HG03097 (cell line): ENCODE results near the gene MEDAG.

Source experiments
- ATAC-seq: cut with Tn5 transposase; IDR thresholded peaks from one replicate; pipeline ENCODE4 v1.9.1; 2021; ENCODE audit not compliant: unreplicated experiment, low FRiP score

MEDAG gene

DNA sequence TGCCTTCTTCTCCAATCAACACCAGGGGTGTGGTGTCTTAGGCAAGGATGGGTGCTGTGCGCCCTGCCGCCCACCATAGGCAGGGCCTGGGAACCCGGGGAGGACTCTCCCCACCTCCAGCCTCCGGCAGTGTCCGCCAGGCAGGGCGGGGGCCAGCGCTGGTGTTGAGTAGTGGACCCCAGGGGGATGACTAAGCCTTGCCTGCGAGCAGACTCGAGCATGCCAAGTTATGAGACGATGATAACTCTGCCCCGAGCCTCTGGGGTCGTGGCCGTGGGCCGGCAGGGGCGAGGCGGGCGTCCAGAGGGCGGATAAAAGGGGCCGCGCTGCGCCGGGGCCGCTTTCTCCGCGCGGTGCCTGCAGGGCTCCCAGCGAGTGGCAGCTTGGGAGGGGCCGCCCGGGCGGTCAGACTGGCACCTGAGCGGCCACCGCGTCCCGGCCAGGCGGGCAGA is at the start of gene MEDAG:
Gene MEDAG (plus strand): TSS at position 340 of the 452 bp plus-strand sequence. CDS start 245 bp downstream, outside the sequence.
- ATAC-seq = no peak

- ATAC-seq = no peak
Observed at GRCh38 chr13:30857018-30857417, 49.1 kb upstream of the MEDAG start.

DNA sequence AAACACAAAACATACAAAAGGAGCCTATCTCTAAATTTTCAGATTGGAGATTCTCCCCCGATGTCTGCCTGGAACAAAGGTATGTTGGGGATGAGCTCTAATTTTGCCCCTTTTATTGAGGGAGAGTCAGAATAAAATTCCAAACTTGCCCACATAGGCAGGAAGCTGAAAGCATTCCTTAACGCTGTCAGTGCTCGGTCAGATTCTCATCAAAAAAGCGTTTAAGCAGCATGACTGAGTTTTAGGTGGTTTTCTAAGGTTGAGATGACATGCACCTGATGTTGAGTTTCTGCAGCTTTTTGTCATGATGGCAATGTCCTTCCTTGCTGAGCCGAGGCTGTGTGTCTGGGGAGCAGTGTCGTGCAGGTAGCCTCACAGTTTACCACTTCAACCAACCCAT is 48.4 kb upstream of the MEDAG start:
- ATAC-seq = no peak

DNA sequence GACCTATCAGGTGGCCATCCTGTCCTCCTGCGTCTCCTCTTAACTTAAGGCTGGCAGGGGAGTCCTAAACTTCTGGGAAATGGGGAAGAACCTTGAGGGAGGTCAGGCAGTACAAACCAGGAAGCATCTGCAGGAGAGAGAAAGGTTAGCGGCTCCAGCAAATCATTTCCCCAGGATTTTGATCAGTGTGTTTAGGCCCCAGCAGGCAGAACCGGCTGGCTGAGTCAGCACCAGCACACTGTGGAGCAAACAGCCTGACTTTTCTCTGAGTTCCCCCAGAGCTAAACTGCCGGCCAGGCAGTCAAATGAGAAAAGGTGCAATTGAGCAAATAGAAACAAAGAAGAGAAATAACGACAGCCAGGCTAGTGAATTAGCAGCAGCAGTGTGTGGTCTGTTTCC is 46.7 kb upstream of the MEDAG start:
- ATAC-seq = no peak

DNA sequence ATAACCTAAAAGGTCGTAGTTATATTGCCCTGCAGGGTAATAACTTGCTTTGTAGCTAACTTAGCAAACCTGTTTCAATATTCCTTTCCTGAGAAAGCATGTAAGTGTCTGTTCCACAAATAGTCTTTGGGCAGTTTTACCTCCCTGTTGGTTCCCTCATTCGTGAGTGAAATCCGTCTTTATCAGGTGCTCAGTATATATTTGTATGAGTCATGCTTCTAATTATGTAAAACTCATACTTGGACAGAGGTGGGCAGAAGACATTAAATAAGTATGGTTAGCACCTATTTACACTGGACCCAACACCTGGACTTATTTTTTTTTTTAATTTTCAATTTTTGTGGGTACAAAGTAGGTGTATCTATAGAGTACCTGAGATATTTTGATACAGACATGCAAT is 44.9 kb upstream of the MEDAG start:
- no peak for ATAC-seq

DNA sequence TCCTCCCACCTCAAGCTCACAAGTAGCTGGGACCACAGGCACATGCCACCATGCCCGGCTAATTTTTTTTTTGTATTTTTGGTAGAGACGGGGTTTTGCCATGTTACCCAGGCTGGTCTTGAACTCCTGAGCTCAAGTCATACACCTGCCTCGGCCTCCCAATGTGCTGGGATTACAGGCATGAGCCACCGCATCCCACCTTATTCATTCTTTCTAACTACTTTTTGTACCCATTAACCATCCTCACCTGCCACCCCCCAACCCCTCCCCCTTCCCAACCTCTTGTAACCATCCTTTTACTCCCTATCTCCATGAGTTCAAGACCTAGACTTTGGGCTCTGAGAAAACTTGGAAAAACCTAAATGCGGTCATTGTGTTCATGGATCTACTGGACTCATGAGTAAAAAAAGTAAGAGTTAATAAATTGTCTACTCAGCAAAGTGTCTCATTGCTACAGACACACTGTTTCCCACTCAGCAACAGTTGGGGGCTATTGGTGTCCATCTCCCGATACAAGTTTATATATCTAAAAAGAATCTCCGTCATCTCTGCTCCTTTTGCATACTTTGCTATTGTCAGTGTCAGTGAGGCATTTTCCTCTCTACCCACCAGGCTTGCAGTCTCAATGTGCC is 44.1 kb upstream of the MEDAG start:
- ATAC-seq = no peak

DNA sequence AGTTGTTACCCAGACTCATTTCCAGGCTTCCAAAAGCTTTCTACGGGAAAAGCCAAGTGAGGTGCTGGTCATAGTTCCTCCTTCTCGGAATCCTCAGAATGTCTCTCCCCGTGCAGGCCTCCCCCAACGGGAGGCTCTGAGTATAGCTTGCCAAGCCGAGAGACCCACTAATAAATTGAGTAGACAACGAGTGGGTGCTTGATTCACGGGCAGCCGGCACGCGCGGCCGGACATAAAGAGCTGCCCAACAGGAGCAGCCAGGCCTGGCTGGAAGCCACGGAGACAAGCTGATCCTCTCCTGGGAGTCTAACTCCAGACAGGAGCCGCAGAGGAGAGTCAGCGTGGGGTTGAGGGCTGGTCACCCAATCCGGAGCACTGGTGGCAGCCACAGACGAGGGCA is 43.4 kb upstream of the MEDAG start:
- ATAC-seq = no peak

DNA sequence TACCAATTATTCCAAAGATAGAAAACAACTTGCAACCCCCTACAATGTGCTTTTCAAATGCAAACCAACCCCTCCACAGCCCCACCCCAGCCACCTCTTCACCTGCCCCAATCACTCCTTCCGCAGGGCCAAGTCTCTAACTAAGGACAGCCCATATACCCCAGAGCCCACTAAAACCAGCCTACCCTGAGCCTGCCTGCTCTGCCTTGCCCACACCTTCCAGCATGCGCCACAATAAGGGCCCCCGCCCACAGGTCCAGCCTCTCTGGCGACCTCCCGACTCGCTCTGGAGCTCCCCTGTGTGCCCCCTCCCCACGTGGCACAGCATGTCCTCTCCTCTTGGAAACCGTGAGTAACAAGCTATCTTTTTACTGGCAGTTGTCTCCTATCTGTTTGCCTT is 42.8 kb upstream of the MEDAG start:
- no peak for ATAC-seq

- no peak for ATAC-seq
Observed at GRCh38 chr13:30863796-30864195, 42.3 kb upstream of the MEDAG start.

DNA sequence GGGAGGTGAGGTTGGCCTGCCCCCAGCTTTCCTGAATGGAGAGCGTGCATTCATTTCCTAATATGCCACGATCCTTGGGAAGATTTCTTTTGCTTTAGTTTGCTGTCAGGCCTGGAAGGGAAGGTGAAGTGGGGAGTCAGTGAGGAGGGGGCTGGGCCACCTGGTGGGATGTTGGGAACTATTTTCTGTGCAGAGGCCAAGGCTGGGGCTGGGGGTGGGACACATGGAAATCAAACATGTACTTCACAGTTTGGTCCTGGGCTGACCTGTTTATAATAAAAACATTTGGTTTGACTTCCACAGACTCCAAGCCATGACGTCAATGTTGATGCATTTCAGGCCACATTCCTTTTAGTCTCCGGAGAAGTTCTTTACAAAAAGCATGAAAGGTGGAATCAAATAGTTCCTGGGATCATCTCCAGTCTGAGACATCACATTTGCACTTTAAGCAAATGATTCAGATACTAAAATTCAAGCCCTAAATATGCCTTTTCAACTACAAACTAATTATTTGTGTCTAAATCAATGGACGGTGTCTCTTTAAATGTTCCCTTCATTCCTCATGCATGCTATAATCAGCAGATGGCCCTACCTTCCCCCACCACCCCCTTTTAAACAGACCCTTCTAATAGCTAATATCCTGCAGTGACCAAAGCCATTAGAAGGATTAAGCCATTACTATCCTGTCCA is 41.5 kb upstream of the MEDAG start:
- no peak for ATAC-seq

- ATAC-seq = no peak
Observed at GRCh38 chr13:30865123-30866049, 40.7 kb upstream of the MEDAG start.

DNA sequence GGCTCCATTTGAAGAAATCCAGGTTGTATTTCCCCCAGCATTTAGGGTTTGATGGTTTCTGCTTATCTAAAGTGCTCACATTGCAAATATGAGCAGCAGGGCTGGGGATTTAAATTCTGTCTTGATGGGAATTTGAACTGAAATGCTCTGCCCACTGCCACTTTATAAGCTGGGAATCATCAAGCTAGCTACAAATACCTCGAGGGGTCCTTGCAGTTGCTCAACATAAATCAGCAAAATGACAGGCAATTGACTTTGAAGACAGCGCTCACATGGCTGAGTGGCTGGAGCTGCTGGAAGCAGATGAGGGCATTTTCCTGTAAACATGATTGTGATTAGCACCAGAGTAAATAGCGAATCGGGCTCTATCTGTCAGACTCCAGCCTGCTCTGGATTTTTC is 39.4 kb upstream of the MEDAG start:
- no peak for ATAC-seq

DNA sequence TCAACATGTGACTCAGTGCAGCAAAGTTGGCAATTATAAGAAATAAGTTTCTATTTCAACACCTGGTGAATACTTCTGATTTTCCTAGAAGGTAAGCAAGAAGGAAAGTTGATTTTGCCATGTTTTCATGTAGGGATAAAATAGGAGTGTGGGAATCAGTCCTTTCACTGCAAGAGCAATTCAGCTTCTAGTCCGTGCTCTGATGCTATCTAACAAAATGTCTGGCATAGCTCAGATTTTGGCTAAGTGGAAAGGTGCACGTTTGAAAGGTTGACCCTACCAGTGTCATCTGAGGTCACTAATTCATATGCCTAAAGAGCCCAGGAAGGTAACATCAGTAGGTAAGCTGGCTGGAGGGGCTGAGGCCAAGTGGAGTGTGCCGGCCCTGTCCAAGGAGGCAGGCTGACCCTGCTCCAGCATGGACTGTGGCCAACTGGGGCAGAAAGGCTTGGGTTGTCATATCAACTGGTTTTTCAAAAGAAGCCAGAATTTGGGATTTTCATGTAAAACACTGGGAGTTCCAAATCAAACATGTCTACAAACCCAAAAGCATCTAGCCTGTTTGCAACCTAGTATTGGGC is 38.9 kb upstream of the MEDAG start:
- no peak for ATAC-seq

DNA sequence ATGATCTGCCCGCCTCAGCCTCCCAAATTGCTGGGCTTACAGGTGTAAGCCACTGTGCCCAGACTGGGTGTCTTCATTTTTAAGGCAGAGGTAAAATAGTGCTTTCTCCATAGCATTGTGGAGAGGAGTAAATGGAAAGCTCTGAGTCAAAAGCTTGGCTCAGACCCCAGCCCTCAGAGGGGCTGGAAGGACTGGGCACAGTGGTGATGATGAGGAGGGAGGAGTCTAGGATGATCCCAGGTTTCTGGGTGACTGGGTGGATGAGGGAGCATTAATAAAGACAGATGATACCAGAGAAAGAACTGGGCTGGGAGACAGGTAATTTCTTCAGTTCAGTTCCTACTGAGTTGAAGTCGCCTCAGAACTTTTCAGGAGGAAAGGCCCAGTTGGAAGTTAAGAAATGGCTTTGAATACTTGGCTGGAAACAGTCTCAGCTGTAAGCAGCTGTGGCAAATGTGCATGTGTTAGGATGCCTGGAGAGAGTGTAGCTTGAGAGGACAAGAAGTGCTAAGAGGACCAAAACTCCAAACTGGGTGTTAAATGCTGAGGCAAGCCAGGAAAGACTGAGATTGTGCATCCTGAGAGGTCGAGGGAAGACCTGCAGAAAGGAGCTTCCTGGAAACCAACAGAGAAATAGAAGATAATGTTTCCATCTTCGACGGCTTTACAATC is 37.1 kb upstream of the MEDAG start:
- no peak for ATAC-seq

DNA sequence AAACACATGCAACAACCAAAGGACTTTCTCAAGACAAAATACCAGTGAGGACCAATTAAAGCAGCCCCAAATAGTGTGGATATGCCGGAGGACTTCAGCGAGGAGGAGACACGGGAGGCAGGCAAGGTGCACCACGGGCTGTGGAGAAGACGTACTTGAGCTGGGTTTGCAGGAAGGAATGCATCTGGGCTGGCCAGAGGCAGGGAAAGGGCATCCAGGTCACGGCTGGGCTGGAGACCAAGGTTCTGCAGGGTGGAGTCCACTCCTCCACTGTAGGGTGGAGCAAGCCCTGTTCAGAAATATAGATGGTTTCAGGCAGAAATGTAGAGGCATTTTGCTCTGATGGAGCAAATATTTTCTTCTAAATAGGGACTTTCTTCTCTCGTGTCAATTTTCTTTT is 36.6 kb upstream of the MEDAG start:
- ATAC-seq = no peak

- ATAC-seq = no peak
Observed at GRCh38 chr13:30870049-30870884, 35.8 kb upstream of the MEDAG start.

GRCh38 chr13:30870916-30871587 is 35.0 kb upstream of the MEDAG start:
- no peak for ATAC-seq

- ATAC-seq = no peak
Observed at GRCh38 chr13:30871588-30872275, 34.3 kb upstream of the MEDAG start.

GRCh38 chr13:30872276-30872594 is 33.8 kb upstream of the MEDAG start:
- ATAC-seq = no peak
